ENCODE results near the gene PSMB7.

PSMB7 gene

DNA sequence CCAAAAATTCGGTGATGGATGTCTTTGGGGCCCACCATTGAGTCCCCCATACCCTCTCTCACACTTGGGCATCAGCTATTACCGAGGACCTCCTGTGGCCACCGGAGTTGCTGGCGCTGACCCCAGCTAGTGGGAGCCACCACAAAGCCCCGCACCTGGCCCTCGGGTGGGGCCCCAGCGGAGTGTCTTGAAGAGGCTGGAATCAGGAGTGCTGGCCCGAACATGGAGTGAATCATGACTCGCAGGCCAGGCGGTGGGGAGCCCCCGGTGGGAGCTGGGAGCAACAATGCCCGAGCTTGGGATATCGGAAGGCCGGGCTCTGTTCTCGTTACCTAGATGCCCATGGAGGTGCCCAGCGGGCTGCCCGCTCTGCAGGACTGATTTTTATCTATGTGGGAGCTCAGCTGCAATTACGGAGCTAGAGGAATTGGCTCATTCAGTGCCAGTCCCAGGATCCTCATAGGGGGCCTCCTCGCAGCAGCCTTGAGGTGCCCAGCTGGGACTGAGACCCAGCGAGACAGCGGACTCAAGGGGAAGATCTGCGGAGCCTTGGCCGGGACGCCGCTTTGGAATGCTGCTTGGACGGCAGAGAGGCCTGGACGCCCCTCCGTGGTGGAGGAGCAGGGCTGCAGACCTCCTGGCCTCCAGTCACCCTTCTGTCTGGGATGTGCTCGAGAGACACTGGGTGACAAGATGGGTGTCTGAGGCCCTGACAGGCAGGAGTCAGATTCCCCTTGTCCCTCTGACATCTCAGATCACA, 70.8 kb downstream of the PSMB7 start:
- H3K4me1 ChIP-seq (ENCODE audit: insufficient read depth, low read length) = no peaks in the 10 kb centered on the region
- H3K79me2 ChIP-seq (ENCODE audit: insufficient read depth, low read length) = no peaks in the 10 kb centered on the region
- H2AFZ ChIP-seq (ENCODE audit: low read depth, low read length) = no peak overlapping the region
- H3K4me2 ChIP-seq (ENCODE audit: insufficient read depth, low read length) = no peak overlapping the region
- no peaks in the 10 kb centered on the region for H4K20me1 ChIP-seq (ENCODE audit: insufficient read depth, low read length)
- DNase-seq = no peak
- H3K4me3 ChIP-seq (ENCODE audit: low read depth in 1 of 2, low read length in 2 of 2) = no peak overlapping the region
- TF ChIP-seq, protein P1, sequence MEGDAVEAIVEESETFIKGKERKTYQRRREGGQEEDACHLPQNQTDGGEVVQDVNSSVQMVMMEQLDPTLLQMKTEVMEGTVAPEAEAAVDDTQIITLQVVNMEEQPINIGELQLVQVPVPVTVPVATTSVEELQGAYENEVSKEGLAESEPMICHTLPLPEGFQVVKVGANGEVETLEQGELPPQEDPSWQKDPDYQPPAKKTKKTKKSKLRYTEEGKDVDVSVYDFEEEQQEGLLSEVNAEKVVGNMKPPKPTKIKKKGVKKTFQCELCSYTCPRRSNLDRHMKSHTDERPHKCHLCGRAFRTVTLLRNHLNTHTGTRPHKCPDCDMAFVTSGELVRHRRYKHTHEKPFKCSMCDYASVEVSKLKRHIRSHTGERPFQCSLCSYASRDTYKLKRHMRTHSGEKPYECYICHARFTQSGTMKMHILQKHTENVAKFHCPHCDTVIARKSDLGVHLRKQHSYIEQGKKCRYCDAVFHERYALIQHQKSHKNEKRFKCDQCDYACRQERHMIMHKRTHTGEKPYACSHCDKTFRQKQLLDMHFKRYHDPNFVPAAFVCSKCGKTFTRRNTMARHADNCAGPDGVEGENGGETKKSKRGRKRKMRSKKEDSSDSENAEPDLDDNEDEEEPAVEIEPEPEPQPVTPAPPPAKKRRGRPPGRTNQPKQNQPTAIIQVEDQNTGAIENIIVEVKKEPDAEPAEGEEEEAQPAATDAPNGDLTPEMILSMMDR (IDR thresholded peaks at IDR 0.05; ENCODE audit: borderline replicate concordance, extremely low read depth, low read length, poor library complexity, severe bottlenecking) = no peak
- TF ChIP-seq EZH2 (IDR thresholded peaks at IDR 0.05; ENCODE audit: borderline replicate concordance, low read depth, low read length, severe bottlenecking) = no peak
- H3K27me3 ChIP-seq (ENCODE audit: insufficient read depth, low read length, poor library complexity) = no peaks in the 10 kb centered on the region
- ATAC-seq (ENCODE audit: insufficient read depth, low read depth) = no peak
- no peaks in the 10 kb centered on the region for H3K9me3 ChIP-seq (ENCODE audit: insufficient read depth, low read length, severe bottlenecking)
- H3K36me3 ChIP-seq (ENCODE audit: insufficient read depth, low read length) = peaks cover 14% of the 10 kb centered on the region; the same call in 1 of the 2 replicates
- H3K27ac ChIP-seq (ENCODE audit: low read length) = no peak overlapping the region
- no peak overlapping the region for H3K9ac ChIP-seq (ENCODE audit: low read depth, low read length)

DNA sequence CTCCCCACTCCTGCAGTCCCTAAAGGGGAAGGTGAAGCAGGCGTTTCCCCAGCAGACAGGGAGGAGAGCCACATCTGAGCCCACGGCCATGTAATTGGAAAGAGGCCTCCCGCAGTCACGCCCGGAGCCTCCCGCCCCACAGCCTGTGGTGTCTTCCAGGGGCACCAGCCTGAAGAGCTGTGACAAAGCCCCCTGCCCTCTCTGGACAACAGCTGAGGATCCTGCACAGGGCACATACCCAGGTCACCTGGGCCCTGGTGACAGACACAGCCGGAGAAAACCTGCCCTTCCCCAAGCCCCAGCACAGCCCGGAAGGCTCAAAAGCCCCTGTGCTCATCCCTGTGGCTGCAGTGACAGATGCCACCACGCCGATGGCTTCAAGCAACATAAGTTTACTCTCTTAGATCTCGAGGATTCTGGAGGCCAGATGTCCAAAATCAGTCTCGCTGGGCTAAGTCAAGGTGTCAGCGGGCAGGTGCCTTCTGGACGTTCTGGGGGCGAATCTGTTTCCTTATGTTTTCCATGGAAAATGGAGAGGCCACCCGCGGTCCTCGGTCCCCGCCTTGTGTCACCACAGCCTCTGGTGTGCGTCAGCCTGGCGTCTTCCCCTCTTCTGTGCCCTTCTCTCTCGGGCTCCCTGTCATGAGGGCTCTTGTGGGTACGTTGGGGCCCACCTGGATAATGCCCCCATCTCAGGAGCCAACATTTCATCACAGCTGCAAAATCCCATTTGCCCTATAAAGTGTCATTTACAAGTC, 71.5 kb downstream of the PSMB7 start:
- Histone ChIP-seq H3K36me3 (ENCODE audit: insufficient read depth, low read length) (peaks cover 9% of the 10 kb centered on the region; the same call in 1 of the 2 replicates), H3K79me2 (ENCODE audit: insufficient read depth, low read length) (no peaks in the 10 kb centered on the region), H3K9me3 (ENCODE audit: insufficient read depth, low read length, severe bottlenecking) (no peaks in the 10 kb centered on the region), H3K27ac (ENCODE audit: low read length) (no peak overlapping the region), H2AFZ (ENCODE audit: low read depth, low read length) (no peak overlapping the region), H3K4me1 (ENCODE audit: insufficient read depth, low read length) (no peaks in the 10 kb centered on the region), H3K4me2 (ENCODE audit: insufficient read depth, low read length) (no peak overlapping the region), H3K27me3 (ENCODE audit: insufficient read depth, low read length, poor library complexity) (no peaks in the 10 kb centered on the region), H3K4me3 (ENCODE audit: low read depth in 1 of 2, low read length in 2 of 2) (no peak overlapping the region), H4K20me1 (ENCODE audit: insufficient read depth, low read length) (no peaks in the 10 kb centered on the region), H3K9ac (ENCODE audit: low read depth, low read length) (no peak overlapping the region)
- no peak for ATAC-seq (ENCODE audit: insufficient read depth, low read depth)
- no peak for TF ChIP-seq EZH2 (IDR thresholded peaks at IDR 0.05; ENCODE audit: borderline replicate concordance, low read depth, low read length, severe bottlenecking)
- TF ChIP-seq, protein P1 (IDR thresholded peaks at IDR 0.05; ENCODE audit: borderline replicate concordance, extremely low read depth, low read length, poor library complexity, severe bottlenecking) = no peak
- DNase-seq = no peak

DNA sequence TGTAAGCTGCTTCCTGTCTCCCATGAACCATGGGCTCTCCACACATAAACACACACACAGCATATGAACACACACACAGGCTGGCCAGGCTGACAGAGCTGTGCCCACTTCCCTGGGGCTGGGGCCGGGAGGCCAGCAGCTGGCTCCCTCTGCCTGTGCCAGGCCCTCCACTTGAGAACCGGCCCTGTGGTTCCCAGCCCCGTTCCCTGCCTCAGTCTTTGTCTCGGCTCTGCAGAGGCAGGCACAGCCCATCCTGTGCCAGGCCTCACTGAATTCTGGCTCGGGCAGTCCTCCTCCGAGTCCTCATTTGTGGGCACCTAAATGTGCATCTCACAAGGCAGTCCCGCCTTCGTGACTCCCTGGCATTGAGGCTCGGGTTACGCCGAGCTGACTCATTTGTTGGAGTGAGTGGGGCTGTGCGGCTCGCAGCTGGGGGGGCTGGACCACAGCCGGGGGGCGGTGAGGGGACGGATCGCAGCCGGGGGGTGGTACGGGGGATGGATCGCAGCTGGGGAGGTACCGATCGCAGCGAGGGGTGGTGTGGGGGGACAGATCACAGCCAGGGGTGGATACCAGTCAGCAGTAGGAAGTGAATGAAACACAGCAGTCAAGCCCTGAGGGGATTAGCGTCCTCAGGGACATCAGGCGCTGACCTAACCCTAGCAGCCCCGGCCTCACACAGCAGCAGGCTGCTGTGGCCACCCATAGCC, 72.3 kb downstream of the PSMB7 start:
- Histone ChIP-seq H3K27ac (ENCODE audit: low read length) (no peak overlapping the region), H3K36me3 (ENCODE audit: insufficient read depth, low read length) (peaks cover under 1% of the 10 kb centered on the region; the same call in 1 of the 2 replicates), H3K9ac (ENCODE audit: low read depth, low read length) (no peak overlapping the region), H2AFZ (ENCODE audit: low read depth, low read length) (no peak overlapping the region), H3K4me1 (ENCODE audit: insufficient read depth, low read length) (no peaks in the 10 kb centered on the region), H3K4me2 (ENCODE audit: insufficient read depth, low read length) (no peak overlapping the region), H4K20me1 (ENCODE audit: insufficient read depth, low read length) (no peaks in the 10 kb centered on the region), H3K79me2 (ENCODE audit: insufficient read depth, low read length) (no peaks in the 10 kb centered on the region), H3K9me3 (ENCODE audit: insufficient read depth, low read length, severe bottlenecking) (no peaks in the 10 kb centered on the region), H3K27me3 (ENCODE audit: insufficient read depth, low read length, poor library complexity) (no peaks in the 10 kb centered on the region), H3K4me3 (ENCODE audit: low read depth in 1 of 2, low read length in 2 of 2) (no peak overlapping the region)
- TF ChIP-seq, protein P1 (IDR thresholded peaks at IDR 0.05; ENCODE audit: borderline replicate concordance, extremely low read depth, low read length, poor library complexity, severe bottlenecking) = no peak
- TF ChIP-seq EZH2 (IDR thresholded peaks at IDR 0.05; ENCODE audit: borderline replicate concordance, low read depth, low read length, severe bottlenecking) = no peak
- DNase-seq (no peak), ATAC-seq (ENCODE audit: insufficient read depth, low read depth) (no peak)
